Uterus (tissue), 4 donors: ENCODE data around the gene FAM114A1. TPM values are rescaled to one million over a fixed set of nuclear protein-coding genes. Genes with fewer than 3 reads are reported as not detected.

Experiments used
- DNase-seq, 2 donors: peaks; one replicate each; pipeline ENCODE4 v3.0.0-alpha.2; 2019 to 2020
- H3K27ac ChIP-seq, 2 donors: fragments of 200-600 bp; sonication (generic); 1 replicate in 1 of 2; 2 replicates in 1 of 2; pipeline ENCODE4 v1.5.1; 2016 to 2018
- H3K27me3 ChIP-seq, 2 donors: fragments of 200-600 bp; sonication (generic); one replicate each; pipeline ENCODE4 v1.5.1; 2018 to 2019; ENCODE audit warnings: control low read depth in 1 of 2
- H3K36me3 ChIP-seq, 2 donors: fragments of 200-600 bp; sonication (generic); one replicate each; pipeline ENCODE4 v1.5.1; 2019; ENCODE audit warnings: control low read depth in 1 of 2
- H3K4me1 ChIP-seq, 2 donors: fragments of 200-600 bp; sonication (generic); one replicate each; pipeline ENCODE4 v1.5.1; 2018 to 2019; ENCODE audit warnings: control low read depth in 1 of 2
- H3K4me3 ChIP-seq, 2 donors: fragments of 200-600 bp; sonication (generic); 1 replicate in 1 of 2; 2 replicates in 1 of 2; pipeline ENCODE4 v1.5.1; 2018 to 2019; ENCODE audit warnings: mild to moderate bottlenecking in 1 of 2
- H3K9me3 ChIP-seq, 2 donors: fragments of 200-600 bp; sonication (generic); one replicate each; pipeline ENCODE4 v1.5.1; 2019; ENCODE audit warnings: control low read depth in 1 of 2
- POLR2A ChIP-seq, 2 donors: fragments of 450-650 bp; IDR thresholded peaks; one replicate each; pipeline ENCODE4 v1.6.1; 2016; ENCODE audit warnings: antibody characterized with exemption in 2 of 2, mild to moderate bottlenecking in 1 of 2, moderate library complexity in 1 of 2
- intact Hi-C: fragments of 100-400 bp; cut with DNase I; formaldehyde crosslinking; loops from one replicate; pipeline ENCODE4 v1.15.1; 2023; ENCODE audit warnings: low total_unique reads
- total RNA-seq, 4 donors: library from RNA; depleted of rRNA in 3 of 4; stranded (reverse); fragments of >200 nt in 3 of 4; gene quantifications; one replicate each; pipeline versions ENCODE4 v1.1.0 to v1.2.4, GENCODE V29; 2014 to 2023
- TF ChIP-seq, protein P1 (sequence below), 4 experiments: fragments of 200-600 bp in 2 of 4; fragments of 450-650 bp in 2 of 4; sonication (generic) in 2 of 4; IDR thresholded peaks; one replicate each; pipeline ENCODE4 v1.5.1; 2016 to 2019; ENCODE audit warnings: antibody characterized with exemption in 4 of 4, mild to moderate bottlenecking in 2 of 4, moderate library complexity in 1 of 4
- donor health status: DM: yes; HTN: yes; CAD: no.

Gene FAM114A1
- total RNA-seq, 4 donors from 2014 or later = 41.2 to 273 (median 52.7) TPM

DNA sequence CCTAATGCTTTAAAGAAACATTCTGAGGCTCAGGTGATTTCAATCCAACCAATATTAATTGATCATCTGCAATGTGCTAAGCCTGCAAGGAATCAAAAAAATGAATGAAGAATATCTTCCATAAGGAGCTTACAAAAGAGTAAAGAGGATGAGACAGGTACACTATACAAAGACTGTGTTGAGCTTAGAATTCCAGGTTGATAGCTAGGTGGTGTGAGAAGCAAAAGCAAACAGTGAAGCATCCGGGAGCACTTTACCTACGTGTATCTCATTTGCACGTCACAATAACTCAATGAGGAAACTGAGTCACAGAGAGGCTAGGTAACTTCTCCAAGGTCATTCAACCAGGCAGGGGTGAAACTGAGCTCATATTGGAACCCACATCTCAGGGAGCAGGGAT, 37.1 kb downstream of the FAM114A1 start:
- intact Hi-C loops = no loop called here
- DNase-seq = no peak
- H3K27me3 ChIP-seq = no peaks in the 10 kb centered on the region
- no peak for TF ChIP-seq POLR2A (IDR thresholded peaks at IDR 0.05)
- TF ChIP-seq, protein P1, sequence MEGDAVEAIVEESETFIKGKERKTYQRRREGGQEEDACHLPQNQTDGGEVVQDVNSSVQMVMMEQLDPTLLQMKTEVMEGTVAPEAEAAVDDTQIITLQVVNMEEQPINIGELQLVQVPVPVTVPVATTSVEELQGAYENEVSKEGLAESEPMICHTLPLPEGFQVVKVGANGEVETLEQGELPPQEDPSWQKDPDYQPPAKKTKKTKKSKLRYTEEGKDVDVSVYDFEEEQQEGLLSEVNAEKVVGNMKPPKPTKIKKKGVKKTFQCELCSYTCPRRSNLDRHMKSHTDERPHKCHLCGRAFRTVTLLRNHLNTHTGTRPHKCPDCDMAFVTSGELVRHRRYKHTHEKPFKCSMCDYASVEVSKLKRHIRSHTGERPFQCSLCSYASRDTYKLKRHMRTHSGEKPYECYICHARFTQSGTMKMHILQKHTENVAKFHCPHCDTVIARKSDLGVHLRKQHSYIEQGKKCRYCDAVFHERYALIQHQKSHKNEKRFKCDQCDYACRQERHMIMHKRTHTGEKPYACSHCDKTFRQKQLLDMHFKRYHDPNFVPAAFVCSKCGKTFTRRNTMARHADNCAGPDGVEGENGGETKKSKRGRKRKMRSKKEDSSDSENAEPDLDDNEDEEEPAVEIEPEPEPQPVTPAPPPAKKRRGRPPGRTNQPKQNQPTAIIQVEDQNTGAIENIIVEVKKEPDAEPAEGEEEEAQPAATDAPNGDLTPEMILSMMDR (IDR thresholded peaks at IDR 0.05) = no peak
- H3K36me3 ChIP-seq = no peaks in the 10 kb centered on the region
- H3K4me1 ChIP-seq = no peaks in the 10 kb centered on the region
- no peak overlapping the region for H3K4me3 ChIP-seq
- H3K27ac ChIP-seq = peak overlapping the region in 1 of 2 donors; percentile 55
- H3K9me3 ChIP-seq = no peaks in the 10 kb centered on the region

DNA sequence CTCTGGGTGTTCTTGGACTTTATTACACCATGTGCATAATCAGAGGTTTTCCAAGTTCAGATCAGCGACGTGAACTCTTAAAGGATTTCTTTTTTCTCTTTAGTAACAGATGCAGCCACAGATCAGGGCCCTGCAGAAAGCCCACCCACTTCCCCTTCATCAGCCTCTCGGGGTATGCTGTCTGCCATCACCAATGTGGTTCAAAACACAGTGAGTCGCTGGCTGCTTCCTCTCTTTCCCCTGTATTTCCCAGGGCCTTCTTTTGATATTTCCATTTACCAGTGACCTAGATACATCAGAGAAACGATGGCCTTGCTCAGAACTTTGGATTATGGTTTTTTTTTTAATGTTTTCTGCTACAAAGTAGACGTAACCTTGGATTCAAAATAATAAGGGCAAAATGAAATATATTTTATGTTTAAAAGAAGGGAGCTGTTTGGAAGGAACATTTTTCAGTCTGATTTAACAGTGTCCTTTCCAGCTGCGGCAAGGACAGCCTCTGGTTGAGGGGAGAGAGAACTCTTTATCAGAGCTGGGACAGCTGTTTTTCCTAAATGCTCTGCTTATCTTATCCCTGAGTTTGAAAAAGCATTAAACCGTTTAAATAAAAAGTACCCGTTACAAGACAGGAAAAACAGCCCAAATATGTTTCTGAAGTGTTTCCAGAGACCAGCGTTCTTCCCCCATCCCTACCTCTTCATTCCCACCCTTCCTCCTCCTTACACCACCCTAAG, 38.2 kb downstream of the FAM114A1 start:
- Histone ChIP-seq H3K36me3 (no peaks in the 10 kb centered on the region), H3K27ac (peak overlapping the region; percentile 5 to 36), H3K4me1 (no peaks in the 10 kb centered on the region), H3K27me3 (no peaks in the 10 kb centered on the region), H3K4me3 (no peak overlapping the region), H3K9me3 (no peaks in the 10 kb centered on the region)
- TF ChIP-seq, protein P1 (IDR thresholded peaks at IDR 0.05) = no peak
- TF ChIP-seq POLR2A (IDR thresholded peaks at IDR 0.05) = no peak
- intact Hi-C loops = no loop called here
- DNase-seq = no peak

DNA sequence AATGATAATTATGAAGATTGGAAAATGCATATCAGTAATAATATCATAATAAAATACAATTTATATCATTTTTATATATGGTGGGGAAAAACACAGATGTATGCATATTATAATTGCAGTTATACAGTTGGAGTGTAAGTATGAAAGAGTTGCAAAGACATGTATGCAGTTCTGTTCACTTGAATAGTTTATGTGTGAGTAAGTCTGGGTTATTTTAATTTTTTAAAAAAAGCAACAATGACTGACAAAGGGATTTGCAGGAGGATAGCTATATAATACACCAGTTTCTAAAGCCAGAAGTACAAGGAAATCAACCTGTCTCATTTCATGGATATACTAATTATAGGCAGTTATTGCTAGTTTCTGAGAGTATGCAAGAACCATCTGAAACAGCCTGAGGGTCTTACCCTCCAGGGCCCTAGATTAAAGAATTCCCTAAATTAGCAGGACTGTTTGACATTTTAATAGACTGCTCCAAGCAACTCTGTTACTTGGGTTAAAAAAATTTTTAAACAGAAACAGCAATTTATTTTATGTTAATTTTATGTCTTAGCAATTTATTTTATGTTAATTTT, 40.2 kb downstream of the FAM114A1 start:
- Histone ChIP-seq H3K9me3 (no peaks in the 10 kb centered on the region), H3K4me3 (no peak overlapping the region), H3K36me3 (no peaks in the 10 kb centered on the region), H3K27me3 (no peaks in the 10 kb centered on the region), H3K27ac (no peak overlapping the region), H3K4me1 (no peaks in the 10 kb centered on the region)
- DNase-seq = no peak
- intact Hi-C loops = no loop called here
- TF ChIP-seq POLR2A (IDR thresholded peaks at IDR 0.05) = no peak
- TF ChIP-seq, protein P1 (IDR thresholded peaks at IDR 0.05) = no peak

DNA sequence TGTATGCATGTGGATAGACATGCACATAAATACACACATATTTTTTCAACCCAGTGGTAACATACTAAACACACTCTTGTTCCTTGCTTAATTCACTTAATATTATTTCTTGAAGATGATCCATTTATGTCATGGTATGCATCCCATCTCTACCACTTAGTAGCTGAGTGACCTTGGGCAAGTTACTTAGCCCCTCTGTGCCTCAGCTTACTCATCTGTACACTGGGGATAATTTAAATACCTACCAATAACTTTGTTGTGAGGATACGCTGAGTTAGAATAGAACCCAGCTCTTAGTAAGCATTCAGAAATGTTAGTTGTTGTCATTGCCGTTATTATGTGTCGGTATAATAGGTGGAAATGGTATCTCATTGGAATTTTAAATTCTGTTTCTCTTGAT, 41.4 kb downstream of the FAM114A1 start:
- H3K27ac ChIP-seq = no peak overlapping the region
- no peaks in the 10 kb centered on the region for H3K36me3 ChIP-seq
- DNase-seq = no peak
- intact Hi-C loops = no loop called here
- no peaks in the 10 kb centered on the region for H3K27me3 ChIP-seq
- no peaks in the 10 kb centered on the region for H3K9me3 ChIP-seq
- TF ChIP-seq POLR2A (IDR thresholded peaks at IDR 0.05) = no peak
- TF ChIP-seq, protein P1 (IDR thresholded peaks at IDR 0.05) = no peak
- no peaks in the 10 kb centered on the region for H3K4me1 ChIP-seq
- no peak overlapping the region for H3K4me3 ChIP-seq

DNA sequence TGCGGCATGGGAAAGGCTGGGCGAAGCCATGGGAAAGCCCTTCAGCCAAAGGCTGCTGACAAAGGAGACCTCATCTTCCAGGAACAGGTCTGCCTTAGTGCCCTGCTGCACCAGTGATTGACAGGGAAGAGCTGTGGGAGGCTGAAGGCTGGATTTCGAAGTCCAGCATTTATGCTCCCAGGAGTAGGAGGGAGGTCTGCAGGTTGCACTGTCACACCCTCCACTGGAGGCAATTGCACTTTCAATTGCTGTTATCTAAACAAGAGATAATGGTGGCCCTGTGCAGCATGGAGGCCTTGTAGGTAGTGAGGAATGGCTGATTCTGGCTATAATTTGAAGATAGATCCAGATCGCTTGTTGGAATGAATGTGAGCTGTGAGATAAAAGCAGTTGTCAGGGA, 43.7 kb downstream of the FAM114A1 start:
- no peak for TF ChIP-seq POLR2A (IDR thresholded peaks at IDR 0.05)
- TF ChIP-seq, protein P1 (IDR thresholded peaks at IDR 0.05) = no peak
- H3K4me3 ChIP-seq = no peak overlapping the region
- no peaks in the 10 kb centered on the region for H3K4me1 ChIP-seq
- no peaks in the 10 kb centered on the region for H3K27me3 ChIP-seq
- H3K36me3 ChIP-seq = no peaks in the 10 kb centered on the region
- no peak overlapping the region for H3K27ac ChIP-seq
- intact Hi-C loops = no loop called here
- DNase-seq = no peak
- no peaks in the 10 kb centered on the region for H3K9me3 ChIP-seq
